Mononuclear cell (primary cell): ENCODE measurements around the gene LRIT1. TPM values are rescaled to one million over a fixed set of nuclear protein-coding genes. Genes with fewer than 3 reads are reported as not detected.

Experiments used
- H3K27me3 ChIP-seq: 2 replicates; pipeline ENCODE4 v1.6.0; 2011; ENCODE audit warnings: low read length, control low read depth; ENCODE audit not compliant: insufficient read depth
- H3K4me1 ChIP-seq: 2 replicates; pipeline ENCODE4 v1.5.1; 2011; ENCODE audit warnings: mild to moderate bottlenecking, low read length, control low read depth; ENCODE audit not compliant: insufficient read depth
- H3K4me3 ChIP-seq: 2 replicates; pipeline ENCODE4 v1.5.1; 2011; ENCODE audit warnings: mild to moderate bottlenecking, low read length, moderate library complexity
- H3K9me3 ChIP-seq: 2 replicates; pipeline ENCODE4 v1.5.1; 2011; ENCODE audit warnings: low read depth, mild to moderate bottlenecking, control low read depth, low read length
- total RNA-seq: library from RNA; depleted of rRNA; stranded (reverse); fragments of >200 nt; gene quantifications from one replicate; pipeline ENCODE4 v1.2.3, GENCODE V29; 2012

LRIT1 gene
- total RNA-seq, 1 donor = not detected

DNA sequence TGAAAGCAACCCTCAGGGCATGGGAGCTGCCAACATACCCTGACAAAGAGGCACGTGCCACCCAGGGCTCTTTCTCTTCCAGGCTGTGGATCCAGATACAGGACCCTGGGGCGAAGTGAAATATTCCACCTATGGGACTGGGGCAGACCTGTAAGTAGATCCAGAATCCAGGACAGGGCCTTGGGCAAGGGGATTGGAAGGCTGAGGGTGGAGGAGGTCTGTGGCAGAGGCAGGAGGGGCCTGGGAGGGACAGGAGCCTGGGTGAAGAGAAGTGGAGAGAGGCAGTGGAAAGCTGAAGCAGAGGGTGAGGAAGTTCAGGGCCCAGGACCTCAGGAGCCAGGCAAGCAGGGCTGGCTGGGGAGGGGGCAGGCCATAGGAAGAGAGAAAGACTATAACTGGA lies 29.8 kb downstream of the LRIT1 start:
- no peak overlapping the region for H3K4me3 ChIP-seq
- H3K4me1 ChIP-seq = no peaks in the 10 kb centered on the region
- no peaks in the 10 kb centered on the region for H3K9me3 ChIP-seq
- H3K27me3 ChIP-seq = no peaks in the 10 kb centered on the region

DNA sequence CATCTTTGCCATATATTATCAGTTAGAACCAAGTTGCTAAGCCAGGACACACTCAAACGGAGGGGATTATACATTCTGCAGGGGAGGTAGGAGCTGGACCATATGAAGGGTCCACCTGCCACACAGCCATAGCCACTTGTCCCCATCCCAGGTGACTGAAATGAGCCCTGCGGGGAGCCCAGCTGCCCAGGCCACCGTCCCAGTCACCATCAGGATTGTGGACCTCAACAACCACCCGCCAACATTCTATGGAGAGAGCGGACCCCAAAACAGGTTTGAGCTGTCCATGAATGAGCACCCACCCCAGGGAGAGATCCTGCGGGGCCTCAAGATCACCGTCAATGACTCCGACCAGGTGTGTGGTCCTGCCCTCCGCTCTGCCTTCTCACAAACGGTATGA lies 33.3 kb downstream of the LRIT1 start:
- Histone ChIP-seq H3K9me3 (no peaks in the 10 kb centered on the region), H3K27me3 (no peaks in the 10 kb centered on the region), H3K4me1 (no peaks in the 10 kb centered on the region), H3K4me3 (no peak overlapping the region)

DNA sequence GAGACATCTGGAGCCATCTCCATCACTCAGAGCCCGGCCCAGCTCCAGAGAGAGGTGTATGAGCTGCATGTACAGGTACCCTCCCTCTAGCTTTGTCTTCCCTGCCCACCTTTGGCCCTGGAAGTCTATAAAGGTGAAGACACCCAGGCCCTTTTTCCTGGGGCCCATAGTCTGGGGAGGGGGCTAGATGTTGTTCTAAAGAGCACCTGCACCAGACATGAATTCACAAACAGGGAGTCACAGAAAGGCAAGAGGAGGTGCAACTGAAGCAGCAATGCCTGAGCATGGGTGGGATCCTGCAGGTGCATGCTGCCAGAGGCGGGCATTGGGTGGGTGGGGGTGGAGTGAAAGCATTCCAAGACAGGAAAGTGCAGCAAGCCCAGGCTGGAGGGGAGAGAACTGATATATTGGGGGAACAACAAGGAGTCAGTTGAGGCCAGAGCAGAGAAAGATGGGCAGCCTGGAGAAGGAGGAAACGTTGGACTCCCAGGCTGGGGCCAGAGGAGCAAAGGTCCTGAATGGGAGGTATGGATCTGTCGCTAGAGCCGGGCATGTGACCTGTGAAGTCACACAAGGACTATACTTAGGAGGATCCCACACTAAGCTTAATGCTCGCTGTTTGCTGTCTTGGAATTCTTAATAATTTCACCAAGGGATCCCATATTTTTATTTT lies 35.4 kb downstream of the LRIT1 start:
- Histone ChIP-seq H3K27me3 (no peaks in the 10 kb centered on the region), H3K4me1 (no peaks in the 10 kb centered on the region), H3K4me3 (no peak overlapping the region), H3K9me3 (no peaks in the 10 kb centered on the region)

GRCh38 chr10:84205049-84205852 lies 36.1 kb downstream of the LRIT1 start:
- Histone ChIP-seq H3K4me3 (no peak overlapping the region), H3K4me1 (no peaks in the 10 kb centered on the region), H3K9me3 (no peaks in the 10 kb centered on the region), H3K27me3 (no peaks in the 10 kb centered on the region)

GRCh38 chr10:84204610-84205009 lies 36.7 kb downstream of the LRIT1 start:
- Histone ChIP-seq H3K27me3 (no peaks in the 10 kb centered on the region), H3K4me3 (no peak overlapping the region), H3K9me3 (no peaks in the 10 kb centered on the region), H3K4me1 (no peaks in the 10 kb centered on the region)

DNA sequence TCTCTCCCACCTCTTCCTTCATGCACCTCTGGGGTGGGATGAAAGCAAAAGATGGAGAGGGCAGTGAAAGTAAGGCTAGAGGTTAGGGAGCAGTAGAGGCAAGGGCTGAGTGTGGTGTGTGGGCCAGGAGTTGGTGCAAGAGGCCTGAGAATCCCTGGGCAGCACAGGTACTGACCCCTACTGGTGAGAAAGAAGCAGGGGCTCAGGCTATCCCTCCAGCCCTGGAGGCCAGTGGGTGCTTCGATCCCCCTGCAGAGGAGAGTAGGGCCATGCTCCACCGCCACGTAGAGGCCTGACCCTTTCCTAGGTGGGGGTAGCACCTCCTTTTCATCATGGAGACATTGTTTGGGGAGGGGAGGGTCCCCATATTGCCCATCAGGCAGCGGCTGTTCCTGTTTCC lies 37.2 kb downstream of the LRIT1 start:
- H3K9me3 ChIP-seq = no peaks in the 10 kb centered on the region
- H3K4me1 ChIP-seq = no peaks in the 10 kb centered on the region
- no peak overlapping the region for H3K4me3 ChIP-seq
- H3K27me3 ChIP-seq = no peaks in the 10 kb centered on the region

GRCh38 chr10:84202349-84202748 lies 39.0 kb downstream of the LRIT1 start:
- Histone ChIP-seq H3K27me3 (no peaks in the 10 kb centered on the region), H3K4me3 (no peak overlapping the region), H3K4me1 (no peaks in the 10 kb centered on the region), H3K9me3 (no peaks in the 10 kb centered on the region)

DNA sequence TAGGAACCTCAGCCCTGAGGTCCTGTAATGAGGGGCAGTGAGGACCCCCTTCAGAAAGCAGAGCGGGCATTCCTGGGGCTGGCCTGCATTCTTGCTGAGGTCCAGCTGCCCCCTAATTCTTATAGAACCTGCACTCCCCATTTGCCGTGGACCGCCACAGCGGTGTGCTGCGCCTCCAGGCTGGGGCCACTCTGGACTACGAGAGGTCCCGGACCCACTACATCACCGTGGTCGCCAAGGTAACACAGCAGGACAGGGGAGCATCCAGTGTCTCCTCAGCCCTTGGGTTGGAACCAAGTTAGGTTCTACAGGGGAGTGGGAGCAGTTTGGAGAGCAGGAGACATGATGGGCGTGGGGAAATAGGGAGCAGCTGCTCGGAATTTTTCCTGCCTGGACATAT lies 39.7 kb downstream of the LRIT1 start:
- H3K4me3 ChIP-seq = no peak overlapping the region
- H3K27me3 ChIP-seq = no peaks in the 10 kb centered on the region
- no peaks in the 10 kb centered on the region for H3K9me3 ChIP-seq
- no peaks in the 10 kb centered on the region for H3K4me1 ChIP-seq

GRCh38 chr10:84201244-84201606 lies 40.1 kb downstream of the LRIT1 start:
- Histone ChIP-seq H3K9me3 (no peaks in the 10 kb centered on the region), H3K4me1 (no peaks in the 10 kb centered on the region), H3K27me3 (peaks cover 2% of the 10 kb centered on the region), H3K4me3 (no peak overlapping the region)

- peaks cover 8% of the 10 kb centered on the region for H3K27me3 ChIP-seq
- no peaks in the 10 kb centered on the region for H3K4me1 ChIP-seq
- no peak overlapping the region for H3K4me3 ChIP-seq
- H3K9me3 ChIP-seq = no peaks in the 10 kb centered on the region
These were observed 40.7 kb downstream of the LRIT1 start for GRCh38 chr10:84200537-84201243.

- Histone ChIP-seq H3K4me3 (no peak overlapping the region), H3K9me3 (no peaks in the 10 kb centered on the region), H3K4me1 (peaks cover 10% of the 10 kb centered on the region)
These were observed 43.0 kb downstream of the LRIT1 start for GRCh38 chr10:84198206-84198915.

DNA sequence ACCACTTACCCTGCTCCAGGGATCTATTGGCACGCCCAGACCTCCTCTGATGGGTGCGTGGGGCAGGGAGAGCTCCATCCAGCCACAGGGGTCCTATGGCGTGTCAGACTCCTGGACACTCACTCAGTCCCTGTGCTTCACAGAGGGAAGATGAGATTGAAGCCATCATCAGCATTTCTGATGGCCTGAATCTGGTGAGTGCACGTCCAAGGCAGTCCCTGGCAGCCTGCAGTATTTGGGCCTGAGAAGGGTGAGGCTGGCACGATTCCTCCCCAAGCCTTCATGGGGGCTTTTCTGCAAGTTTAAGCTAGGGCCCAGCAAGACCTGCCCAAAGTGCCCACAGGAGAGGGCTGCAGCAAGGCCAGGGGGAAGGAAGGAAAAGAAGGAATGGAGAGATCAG lies 43.7 kb downstream of the LRIT1 start:
- Histone ChIP-seq H3K4me3 (no peak overlapping the region), H3K4me1 (peaks cover 10% of the 10 kb centered on the region), H3K9me3 (no peaks in the 10 kb centered on the region), H3K27me3 (peaks cover 32% of the 10 kb centered on the region)

More at GRCh38 chr10:84198206-84198915, 43.0 kb downstream of the LRIT1 start:
- H3K27me3 ChIP-seq = peaks cover 28% of the 10 kb centered on the region

DNA sequence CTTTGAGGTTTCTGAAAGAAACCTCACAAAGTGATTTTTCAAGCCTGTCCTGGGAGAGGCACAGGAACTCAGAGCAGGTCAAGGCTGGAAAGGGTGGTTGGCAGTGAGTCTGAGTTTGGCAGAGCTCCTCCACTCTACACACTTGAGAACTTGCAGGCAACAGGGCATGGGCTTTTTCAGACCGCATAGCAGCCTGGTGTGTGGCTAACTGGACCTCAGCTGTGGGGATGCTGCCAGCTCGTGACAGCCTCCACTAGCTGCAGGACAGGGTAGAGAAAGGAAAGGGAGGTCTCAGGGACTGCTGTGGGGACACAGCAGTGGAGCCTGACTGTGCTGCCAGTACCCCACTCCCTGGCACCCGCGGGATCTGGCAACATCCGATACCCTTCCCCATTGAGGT lies 44.4 kb downstream of the LRIT1 start:
- H3K4me3 ChIP-seq = no peak overlapping the region
- no peaks in the 10 kb centered on the region for H3K9me3 ChIP-seq
- H3K27me3 ChIP-seq = peaks cover 32% of the 10 kb centered on the region
- peaks cover 10% of the 10 kb centered on the region for H3K4me1 ChIP-seq

GRCh38 chr10:84196083-84196482 lies 45.3 kb downstream of the LRIT1 start:
- Histone ChIP-seq H3K4me1 (peaks cover 18% of the 10 kb centered on the region), H3K9me3 (no peaks in the 10 kb centered on the region), H3K27me3 (peaks cover 32% of the 10 kb centered on the region), H3K4me3 (no peak overlapping the region)
